Activated B cell treated with CpG ODN at 0.5 μM for 24 hours (primary cell): Measurements from ENCODE around the gene RERE. TPM values are rescaled to one million over a fixed set of nuclear protein-coding genes. Genes with fewer than 3 reads are reported as not detected.

Experiments
- ATAC-seq: fragments of 200-7000 bp; cut with Tn5 transposase; one replicate; pipeline ENCODE4 v1.10.0; 2021; ENCODE audit warnings: low read depth, mild to moderate bottlenecking, moderate library complexity
- CTCF ChIA-PET: fragments of 350-600 bp; sonication (Branson Sonifier 250); formaldehyde crosslinking; loops from one replicate; lab custom pipeline; 2021; ENCODE audit warnings: antibody characterized with exemption; lab: Charles Lee
- POLR2A ChIA-PET: fragments of 350-600 bp; sonication (Branson Sonifier 250); formaldehyde crosslinking; loops from one replicate; lab custom pipeline; 2021; ENCODE audit warnings: antibody characterized with exemption; lab: Charles Lee
- DNase-seq: peaks from one replicate; pipeline ENCODE4 v3.0.0; 2022
- H3K27ac Mint-ChIP-seq: one replicate; pipeline ENCODE4 v1.8.0; 2020; ENCODE audit warnings: mixed read lengths
- H3K27me3 Mint-ChIP-seq: one replicate; pipeline ENCODE4 v1.8.0; 2021; ENCODE audit warnings: mixed read lengths
- H3K36me3 Mint-ChIP-seq: one replicate; pipeline ENCODE4 v1.8.0; 2021; ENCODE audit warnings: low read depth, mixed read lengths
- H3K4me1 Mint-ChIP-seq: one replicate; pipeline ENCODE4 v1.8.0; 2021; ENCODE audit warnings: mixed read lengths
- H3K4me3 Mint-ChIP-seq: one replicate; pipeline ENCODE4 v1.8.0; 2020; ENCODE audit warnings: mild to moderate bottlenecking, mixed read lengths
- H3K9me3 Mint-ChIP-seq: one replicate; pipeline ENCODE4 v1.8.0; 2020; ENCODE audit warnings: mixed read lengths
- CTCF ChIP-seq: fragments of 200-600 bp; IDR thresholded peaks from one replicate; pipeline ENCODE4 v1.8.0; 2022; ENCODE audit warnings: antibody characterized with exemption, mild to moderate bottlenecking
- intact Hi-C: fragments of 100-400 bp; cut with micrococcal nuclease; formaldehyde crosslinking; loops from one replicate; pipeline ENCODE4 v1.15.1; 2024
- total RNA-seq: library from RNA; stranded (reverse); gene quantifications from 2 replicates; pipeline ENCODE4 v1.2.3, GENCODE V29; 2022

Gene RERE
- total RNA-seq, 1 donor from 2014 or later, result 98.8 TPM

DNA sequence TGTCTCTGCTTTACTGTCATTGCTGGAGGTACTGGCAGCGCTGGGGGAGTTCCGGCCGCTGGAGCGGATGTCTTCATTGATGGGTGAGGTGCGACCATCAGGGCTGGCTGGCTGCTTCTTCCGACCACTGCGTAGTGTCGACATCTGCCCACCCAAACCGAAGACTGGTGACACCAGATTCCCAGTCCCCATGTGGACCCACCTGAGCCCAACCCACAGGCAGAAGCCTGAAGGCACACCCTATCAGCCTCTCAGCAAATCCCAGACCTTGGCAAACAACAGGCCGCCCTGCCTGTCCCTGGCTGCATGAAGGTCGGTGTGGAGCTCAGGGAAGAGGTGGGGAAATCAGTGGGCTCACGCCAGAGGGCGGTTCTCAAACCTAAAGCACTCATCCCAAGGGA is 454.7 kb downstream of the RERE start:
- Mint-ChIP-seq H3K36me3 (peaks cover 79% of the 10 kb centered on the region), H3K27ac (no peak overlapping the region), H3K4me3 (no peak overlapping the region), H3K27me3 (no peaks in the 10 kb centered on the region), H3K9me3 (no peaks in the 10 kb centered on the region), H3K4me1 (peaks cover 18% of the 10 kb centered on the region)
- POLR2A ChIA-PET, result no interaction called here
- no peak for DNase-seq
- no peak for TF ChIP-seq CTCF
- intact Hi-C loops, result no loop called here
- ATAC-seq, result no peak
- CTCF ChIA-PET, result interaction anchor here (1.6 kb wide), 1 partner anchor 13 kb away, joined by 5 read pairs; no protein-coding TSS in a partner anchor

- POLR2A ChIA-PET, result no interaction called here
- H3K36me3 Mint-ChIP-seq, result peaks cover 82% of the 10 kb centered on the region
- H3K4me3 Mint-ChIP-seq, result no peak overlapping the region
- CTCF ChIA-PET, result no interaction called here
- TF ChIP-seq CTCF, result no peak
- DNase-seq (no peak), ATAC-seq (no peak)
- peaks cover 5% of the 10 kb centered on the region for H3K4me1 Mint-ChIP-seq
- H3K9me3 Mint-ChIP-seq, result no peaks in the 10 kb centered on the region
- H3K27ac Mint-ChIP-seq, result no peak overlapping the region
- H3K27me3 Mint-ChIP-seq, result no peaks in the 10 kb centered on the region
- intact Hi-C loops, result no loop called here
Observed at GRCh38 chr1:8361198-8361849, 456.1 kb downstream of the RERE start.

- ChIA-PET CTCF (no interaction called here), POLR2A (no interaction called here)
- H3K27ac Mint-ChIP-seq, result no peak overlapping the region
- peaks cover 82% of the 10 kb centered on the region for H3K36me3 Mint-ChIP-seq
- intact Hi-C loops, result no loop called here
- no peak for TF ChIP-seq CTCF
- DNase-seq (no peak), ATAC-seq (no peak)
- no peaks in the 10 kb centered on the region for H3K4me1 Mint-ChIP-seq
- H3K27me3 Mint-ChIP-seq, result no peaks in the 10 kb centered on the region
- H3K4me3 Mint-ChIP-seq, result no peak overlapping the region
- H3K9me3 Mint-ChIP-seq, result no peaks in the 10 kb centered on the region
Observed at GRCh38 chr1:8360493-8361197, 456.8 kb downstream of the RERE start.

GRCh38 chr1:8359617-8360481 is 457.6 kb downstream of the RERE start:
- Mint-ChIP-seq H3K4me1 (no peaks in the 10 kb centered on the region), H3K27ac (no peak overlapping the region), H3K36me3 (peaks cover 82% of the 10 kb centered on the region), H3K27me3 (no peaks in the 10 kb centered on the region), H3K9me3 (no peaks in the 10 kb centered on the region), H3K4me3 (no peak overlapping the region)
- intact Hi-C loops, result no loop called here
- no peak for ATAC-seq
- ChIA-PET CTCF (no interaction called here), POLR2A (no interaction called here)
- TF ChIP-seq CTCF, result no peak
- DNase-seq, result no peak
